Mesodermal cell (in vitro differentiated cells): ENCODE results near the gene NEDD9.

ENCODE experiments used
- H3K27ac ChIP-seq: 2 replicates; pipeline ENCODE4 v1.7.0; 2013; ENCODE audit warnings: mild to moderate bottlenecking, low read depth, low read length, moderate library complexity; ENCODE audit not compliant: severe bottlenecking
- H3K36me3 ChIP-seq: 2 replicates; pipeline ENCODE4 v1.7.1; 2013; ENCODE audit warnings: mild to moderate bottlenecking, low read length, moderate library complexity; ENCODE audit not compliant: control insufficient read depth, insufficient read depth
- H3K4me1 ChIP-seq: one replicate; pipeline ENCODE4 v1.7.1; 2013; ENCODE audit warnings: mild to moderate bottlenecking, low read length; ENCODE audit not compliant: insufficient read depth, control insufficient read depth, poor library complexity, severe bottlenecking
- H3K4me3 ChIP-seq: 2 replicates; pipeline ENCODE4 v1.7.0; 2013; ENCODE audit warnings: low read length, control low read depth, mild to moderate bottlenecking; ENCODE audit not compliant: insufficient read depth, poor library complexity, severe bottlenecking; ENCODE audit errors: extremely low read depth
- H3K9me3 ChIP-seq: 2 replicates; pipeline ENCODE4 v1.7.1; 2013; ENCODE audit warnings: mild to moderate bottlenecking, low read length, moderate library complexity; ENCODE audit not compliant: control insufficient read depth
- WGBS, 2 experiments: methylation state at CpG; one replicate each; pipeline ENCODE4 v1.1.5; 2013; ENCODE audit warnings: missing lambda C conversion rate in 2 of 2; ENCODE audit not compliant: insufficient coverage in 2 of 2; 5-methylcytosine and 5-hydroxymethylcytosine counted together

The NEDD9 gene

GRCh38 chr6:11272491-11273192, 40.2 kb upstream of the NEDD9 start:
- H3K36me3 ChIP-seq: no peaks in the 10 kb centered on the region
- H3K4me3 ChIP-seq: no peak overlapping the region
- H3K27ac ChIP-seq: no peak overlapping the region
- H3K9me3 ChIP-seq: no peaks in the 10 kb centered on the region
- WGBS, 2 experiments: 86 to 93% methylated on average over 5 to 6 of the region's 11 CpGs
- H3K4me1 ChIP-seq: peaks cover 41% of the 10 kb centered on the region

- Histone ChIP-seq H3K9me3 (no peaks in the 10 kb centered on the region), H3K4me1 (peaks cover 34% of the 10 kb centered on the region), H3K27ac (no peak overlapping the region), H3K36me3 (no peaks in the 10 kb centered on the region), H3K4me3 (no peak overlapping the region)
- 90 to 97% methylated on average over 2 to 3 of the region's 4 CpGs for WGBS, 2 experiments
These were observed 39.0 kb upstream of the NEDD9 start for GRCh38 chr6:11271228-11272020.

GRCh38 chr6:11270030-11271027, 37.9 kb upstream of the NEDD9 start:
- WGBS, 2 experiments: 56 to 64% methylated on average over 8 to 9 of the region's 12 CpGs
- no peak overlapping the region for H3K4me3 ChIP-seq

GRCh38 chr6:11268978-11269377, 36.5 kb upstream of the NEDD9 start:
- Histone ChIP-seq H3K27ac (no peak overlapping the region), H3K9me3 (no peaks in the 10 kb centered on the region), H3K36me3 (no peaks in the 10 kb centered on the region), H3K4me1 (peaks cover 28% of the 10 kb centered on the region), H3K4me3 (no peak overlapping the region)
- 88% methylated on average over 1 of the region's 4 CpGs; no CpG with 5 or more reads in 1 of the 2 experiments for WGBS, 2 experiments

More at GRCh38 chr6:11270030-11271027, 37.9 kb upstream of the NEDD9 start:
- H3K36me3 ChIP-seq: no peaks in the 10 kb centered on the region
- peaks cover 28% of the 10 kb centered on the region for H3K4me1 ChIP-seq
- H3K27ac ChIP-seq: peak overlapping the region; percentile 62
- H3K9me3 ChIP-seq: no peaks in the 10 kb centered on the region

- Histone ChIP-seq H3K27ac (no peak overlapping the region), H3K4me3 (no peak overlapping the region), H3K4me1 (peaks cover 27% of the 10 kb centered on the region), H3K36me3 (no peaks in the 10 kb centered on the region), H3K9me3 (no peaks in the 10 kb centered on the region)
- WGBS, 2 experiments: 94 to 100% methylated on average over 3 of the region's 3 CpGs
These were observed 34.5 kb upstream of the NEDD9 start for GRCh38 chr6:11266926-11267325.

GRCh38 chr6:11265932-11266331, 33.5 kb upstream of the NEDD9 start:
- H3K4me1 ChIP-seq: peaks cover 20% of the 10 kb centered on the region
- no peaks in the 10 kb centered on the region for H3K9me3 ChIP-seq
- WGBS, 2 experiments: no CpG with 5 or more reads among the region's 1 CpG
- H3K27ac ChIP-seq: no peak overlapping the region
- no peaks in the 10 kb centered on the region for H3K36me3 ChIP-seq
- no peak overlapping the region for H3K4me3 ChIP-seq

GRCh38 chr6:11264100-11264499, 31.6 kb upstream of the NEDD9 start:
- Histone ChIP-seq H3K4me3 (no peak overlapping the region), H3K27ac (no peak overlapping the region), H3K9me3 (no peaks in the 10 kb centered on the region), H3K36me3 (no peaks in the 10 kb centered on the region), H3K4me1 (peaks cover 9% of the 10 kb centered on the region)
- 91% methylated on average over 3 to 6 of the region's 6 CpGs for WGBS, 2 experiments

- Histone ChIP-seq H3K4me1 (peaks cover 9% of the 10 kb centered on the region), H3K36me3 (no peaks in the 10 kb centered on the region), H3K27ac (peak overlapping the region; percentile 65), H3K4me3 (no peak overlapping the region), H3K9me3 (no peaks in the 10 kb centered on the region)
- 44 to 51% methylated on average over 3 to 5 of the region's 5 CpGs for WGBS, 2 experiments
These were observed 30.9 kb upstream of the NEDD9 start for GRCh38 chr6:11263291-11263775.

- Histone ChIP-seq H3K36me3 (no peaks in the 10 kb centered on the region), H3K9me3 (no peaks in the 10 kb centered on the region), H3K27ac (no peak overlapping the region), H3K4me3 (no peak overlapping the region), H3K4me1 (peaks cover 9% of the 10 kb centered on the region)
- 82 to 84% methylated on average over 2 to 3 of the region's 4 CpGs for WGBS, 2 experiments
These were observed 29.8 kb upstream of the NEDD9 start for GRCh38 chr6:11262242-11262641.
